C4-2B (cell line): ENCODE measurements around the gene KRT7.
"Not testable (repeated sequence)": the region's sequence is repeated elsewhere in the genome, so short reads cannot be mapped to it uniquely, and the experiment has no call there.

ENCODE experiments used
- H3K27ac ChIP-seq: fragments of 450-650 bp; 2 replicates; pipeline ENCODE4 v1.5.1; 2017
- CTCF ChIP-seq: fragments of 450-650 bp; conservative IDR thresholded peaks from 2 replicates; pipeline ENCODE4 v1.5.1; 2017; ENCODE audit warnings: mild to moderate bottlenecking
- ZFX ChIP-seq: fragments of 450-650 bp; IDR thresholded peaks from 2 replicates; pipeline ENCODE4 v1.6.1; 2017

KRT7 gene

DNA sequence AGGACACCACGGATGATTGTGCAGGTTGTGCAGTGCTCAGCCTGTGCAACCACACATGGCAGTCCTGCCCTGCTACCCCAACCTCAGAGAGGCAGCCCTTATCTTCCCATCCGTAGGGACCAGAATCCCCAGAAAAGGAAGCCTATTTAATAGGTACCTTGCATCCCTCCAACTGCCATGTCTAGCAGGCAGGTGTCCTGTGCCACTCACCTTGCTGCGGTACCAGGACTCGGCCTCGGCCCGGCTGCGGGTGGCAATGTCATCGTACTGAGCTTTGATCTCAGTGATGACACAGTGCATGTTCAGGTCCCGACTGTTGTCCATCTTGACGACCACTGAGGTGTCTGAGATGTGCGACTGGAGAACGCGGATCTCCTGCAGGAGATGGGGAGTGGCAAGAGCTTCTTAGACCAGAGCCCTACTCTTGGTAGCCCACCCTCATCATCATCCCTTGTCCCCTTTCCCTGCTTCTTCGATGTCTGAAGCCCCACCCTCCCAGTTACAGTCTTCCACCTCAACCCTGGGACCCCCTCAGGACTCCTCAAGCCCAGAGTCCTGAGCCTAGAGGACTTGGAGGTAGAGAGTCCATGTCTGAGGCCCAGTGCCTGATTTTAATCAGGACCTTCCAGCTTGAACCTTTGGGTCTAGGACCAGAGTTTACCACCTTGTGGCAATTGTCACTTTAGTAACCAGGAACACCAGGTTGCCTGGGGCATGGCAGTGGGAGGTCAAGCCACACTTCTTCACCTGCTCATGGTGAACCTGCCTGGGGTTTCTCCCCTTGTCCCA, 20.5 kb downstream of the KRT7 start:
- no peak overlapping the region for H3K27ac ChIP-seq
- TF ChIP-seq ZFX = no peak
- no peak for TF ChIP-seq CTCF

GRCh38 chr12:52254180-52254964, 21.3 kb downstream of the KRT7 start:
- TF ChIP-seq CTCF (no peak), ZFX (no peak)
- H3K27ac ChIP-seq = no peak overlapping the region

GRCh38 chr12:52254965-52255751, 22.1 kb downstream of the KRT7 start:
- TF ChIP-seq ZFX (no peak), CTCF (no peak)
- H3K27ac ChIP-seq = no peak overlapping the region

DNA sequence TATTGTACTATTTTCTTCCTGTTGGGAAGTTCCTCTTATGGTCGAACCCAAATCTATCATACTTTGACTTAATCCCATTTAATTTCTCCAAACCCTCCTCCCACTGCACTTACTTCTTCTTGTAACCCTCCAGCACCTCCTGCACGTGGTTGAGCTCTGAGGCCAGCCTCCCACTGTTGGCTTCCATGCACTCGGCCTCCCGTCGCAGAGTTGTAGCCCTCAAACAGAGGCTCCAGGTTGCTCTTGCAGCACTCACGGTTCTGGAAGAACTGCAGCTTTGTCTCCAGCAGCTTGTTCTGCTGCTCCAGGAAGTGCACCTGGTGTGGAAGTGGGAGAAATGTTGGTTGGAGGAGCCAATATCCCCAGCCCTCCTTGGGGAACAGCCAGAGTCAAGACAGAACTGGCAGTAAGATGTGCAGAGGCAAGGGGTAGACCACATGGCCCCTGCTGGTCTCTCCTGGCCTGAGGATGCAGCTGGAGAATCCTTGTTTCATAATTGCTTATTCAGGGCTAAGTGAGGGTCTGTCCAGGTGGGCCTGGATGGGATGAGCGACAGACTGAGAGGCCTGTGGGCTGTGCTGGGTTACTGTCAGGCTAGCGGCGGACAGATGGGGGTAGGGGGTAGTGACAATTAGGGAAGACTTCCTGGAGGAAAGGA, 23.0 kb downstream of the KRT7 start:
- H3K27ac ChIP-seq = no peak overlapping the region
- no peak for TF ChIP-seq CTCF
- no peak for TF ChIP-seq ZFX

GRCh38 chr12:52256584-52256935, 23.5 kb downstream of the KRT7 start:
- no peak overlapping the region for H3K27ac ChIP-seq
- TF ChIP-seq CTCF (no peak), ZFX (no peak)

- TF ChIP-seq ZFX = no peak
- no peak for TF ChIP-seq CTCF
- no peak overlapping the region for H3K27ac ChIP-seq
Measured at GRCh38 chr12:52257074-52257551, 24.1 kb downstream of the KRT7 start.

DNA sequence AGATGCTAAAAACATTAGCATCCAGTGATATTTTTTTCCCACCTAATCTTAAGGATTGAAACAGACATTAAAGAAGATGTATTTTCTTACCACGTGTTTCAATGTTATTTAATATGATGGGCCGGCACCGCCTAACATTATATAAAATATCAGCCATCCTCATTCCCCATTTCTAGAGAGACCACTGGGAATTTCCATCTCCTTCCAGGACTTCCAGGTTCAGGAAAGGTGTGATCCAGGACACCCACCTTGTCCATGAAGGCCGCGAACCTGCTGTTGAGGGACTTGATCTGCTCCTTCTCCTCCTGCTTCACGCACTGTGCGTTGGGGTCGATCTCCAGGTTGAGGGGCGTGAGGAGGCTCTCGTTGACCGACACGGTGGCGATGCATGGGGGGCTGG, 24.9 kb downstream of the KRT7 start:
- not testable (repeated sequence) for H3K27ac ChIP-seq
